Measurements from ENCODE around the gene ARHGAP22.

GRCh38 chr10:48412081-48412480, 192.8 kb downstream of the ARHGAP22 start:
- no peak for TF ChIP-seq CTCF (conservative IDR thresholded peaks at IDR 0.05; ENCODE audit: low read depth in 2 of 2)
- TF ChIP-seq CREB1 (CRISPR knock-in tag; IDR thresholded peaks at IDR 0.05; ENCODE audit: low read depth) = no peak
- no peak for TF ChIP-seq EZH2 (IDR thresholded peaks at IDR 0.05; ENCODE audit: low read depth, unreplicated experiment)
- TF ChIP-seq JUNB (IDR thresholded peaks at IDR 0.05; ENCODE audit: unreplicated experiment) = no peak
- TF ChIP-seq REST (IDR thresholded peaks at IDR 0.05; ENCODE audit: unreplicated experiment) = no peak
- TF ChIP-seq POLR2AphosphoS5 (IDR thresholded peaks at IDR 0.05; ENCODE audit: low read depth) = no peak
- TF ChIP-seq ZNF462 (CRISPR knock-in tag; IDR thresholded peaks at IDR 0.05) = no peak
- no peak for TF ChIP-seq EZH2phosphoT487 (IDR thresholded peaks at IDR 0.05; ENCODE audit: unreplicated experiment)
- no peak for TF ChIP-seq ZNF331 (CRISPR knock-in tag; IDR thresholded peaks at IDR 0.05; ENCODE audit: low read depth)

All from GM23338 (cell line).